Measurements from ENCODE around the gene ABCC1.

DNA sequence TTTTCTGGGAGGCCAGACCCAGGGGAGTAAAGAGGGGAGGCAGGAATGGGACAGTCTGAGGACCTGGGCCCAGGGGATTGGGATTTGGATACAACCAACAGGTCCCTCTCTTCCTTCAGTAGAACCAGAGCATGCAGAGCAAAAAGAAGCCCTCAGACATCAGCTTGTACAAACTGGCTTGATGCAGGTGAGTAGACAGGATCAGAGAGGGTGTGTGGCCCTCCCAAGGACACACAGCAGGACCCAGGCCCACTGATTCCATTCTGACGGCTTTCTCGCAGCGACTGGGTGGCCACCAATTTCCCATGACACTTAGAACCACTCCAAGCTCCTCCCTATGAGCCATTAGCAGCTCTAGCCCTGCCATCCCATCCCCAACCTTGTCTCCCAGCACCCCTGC lies 210.2 kb downstream of the ABCC1 start:
- TF ChIP-seq, protein P1, sequence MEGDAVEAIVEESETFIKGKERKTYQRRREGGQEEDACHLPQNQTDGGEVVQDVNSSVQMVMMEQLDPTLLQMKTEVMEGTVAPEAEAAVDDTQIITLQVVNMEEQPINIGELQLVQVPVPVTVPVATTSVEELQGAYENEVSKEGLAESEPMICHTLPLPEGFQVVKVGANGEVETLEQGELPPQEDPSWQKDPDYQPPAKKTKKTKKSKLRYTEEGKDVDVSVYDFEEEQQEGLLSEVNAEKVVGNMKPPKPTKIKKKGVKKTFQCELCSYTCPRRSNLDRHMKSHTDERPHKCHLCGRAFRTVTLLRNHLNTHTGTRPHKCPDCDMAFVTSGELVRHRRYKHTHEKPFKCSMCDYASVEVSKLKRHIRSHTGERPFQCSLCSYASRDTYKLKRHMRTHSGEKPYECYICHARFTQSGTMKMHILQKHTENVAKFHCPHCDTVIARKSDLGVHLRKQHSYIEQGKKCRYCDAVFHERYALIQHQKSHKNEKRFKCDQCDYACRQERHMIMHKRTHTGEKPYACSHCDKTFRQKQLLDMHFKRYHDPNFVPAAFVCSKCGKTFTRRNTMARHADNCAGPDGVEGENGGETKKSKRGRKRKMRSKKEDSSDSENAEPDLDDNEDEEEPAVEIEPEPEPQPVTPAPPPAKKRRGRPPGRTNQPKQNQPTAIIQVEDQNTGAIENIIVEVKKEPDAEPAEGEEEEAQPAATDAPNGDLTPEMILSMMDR (IDR thresholded peaks at IDR 0.05; ENCODE audit: low read length), result no peak
- no peak for TF ChIP-seq EZH2 (IDR thresholded peaks at IDR 0.05; ENCODE audit: borderline replicate concordance, low read length)
